IPS-15b (cell line): ENCODE data around the gene SLC35B1.
A peak's percentile ranks its signal among the peaks of the same experiment; 100 is the strongest.

ENCODE experiments used
- H3K27me3 ChIP-seq: one replicate; pipeline ENCODE4 v1.6.1; 2013; ENCODE audit warnings: low read length; ENCODE audit not compliant: control insufficient read depth, insufficient read depth
- H3K36me3 ChIP-seq: one replicate; pipeline ENCODE4 v1.6.1; 2013; ENCODE audit warnings: low read length; ENCODE audit not compliant: control insufficient read depth, insufficient read depth
- H3K4me1 ChIP-seq: one replicate; pipeline ENCODE4 v1.6.1; 2013; ENCODE audit warnings: mild to moderate bottlenecking, low read length; ENCODE audit not compliant: control insufficient read depth, insufficient read depth
- H3K4me3 ChIP-seq: one replicate; pipeline ENCODE4 v1.5.1; 2013; ENCODE audit warnings: low read depth, low read length
- H3K9ac ChIP-seq: one replicate; pipeline ENCODE4 v1.6.1; 2013; ENCODE audit warnings: low read depth, mild to moderate bottlenecking, low read length
- H3K9me3 ChIP-seq: one replicate; pipeline ENCODE4 v1.6.1; 2013; ENCODE audit warnings: mild to moderate bottlenecking, low read length; ENCODE audit not compliant: control insufficient read depth, insufficient read depth

Gene SLC35B1

GRCh38 chr17:49708515-49709183 is 885 bp upstream of the SLC35B1 start:
- no peaks in the 10 kb centered on the region for H3K27me3 ChIP-seq
- H3K4me1 ChIP-seq: peaks cover 5% of the 10 kb centered on the region
- peaks cover 24% of the 10 kb centered on the region for H3K36me3 ChIP-seq
- no peaks in the 10 kb centered on the region for H3K9me3 ChIP-seq
- no peak overlapping the region for H3K4me3 ChIP-seq
- H3K9ac ChIP-seq: peak overlapping the region; percentile 4

DNA sequence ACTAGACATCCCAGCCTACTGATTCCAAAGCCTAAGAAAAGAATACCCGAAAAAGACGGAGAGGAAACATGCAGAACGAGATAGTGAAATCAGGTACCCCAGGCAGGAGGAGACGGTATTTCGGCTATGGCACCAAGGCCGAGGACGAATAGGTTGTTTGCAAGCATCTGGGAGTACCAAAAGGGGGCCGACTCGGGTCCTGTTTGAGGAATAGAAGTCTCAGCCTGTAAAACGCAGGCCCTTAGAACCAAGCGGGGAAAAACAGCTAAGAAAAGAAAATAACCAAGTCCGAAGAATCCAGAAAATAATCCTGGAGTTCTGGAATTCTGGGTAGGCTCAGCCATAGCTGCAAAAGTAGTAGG is 537 bp downstream of the SLC35B1 start:
- Histone ChIP-seq H3K36me3 (peaks cover 34% of the 10 kb centered on the region), H3K27me3 (no peaks in the 10 kb centered on the region), H3K9ac (peak overlapping the region; percentile 99), H3K4me3 (peak overlapping the region; percentile 88), H3K4me1 (peaks cover 5% of the 10 kb centered on the region), H3K9me3 (no peaks in the 10 kb centered on the region)

DNA sequence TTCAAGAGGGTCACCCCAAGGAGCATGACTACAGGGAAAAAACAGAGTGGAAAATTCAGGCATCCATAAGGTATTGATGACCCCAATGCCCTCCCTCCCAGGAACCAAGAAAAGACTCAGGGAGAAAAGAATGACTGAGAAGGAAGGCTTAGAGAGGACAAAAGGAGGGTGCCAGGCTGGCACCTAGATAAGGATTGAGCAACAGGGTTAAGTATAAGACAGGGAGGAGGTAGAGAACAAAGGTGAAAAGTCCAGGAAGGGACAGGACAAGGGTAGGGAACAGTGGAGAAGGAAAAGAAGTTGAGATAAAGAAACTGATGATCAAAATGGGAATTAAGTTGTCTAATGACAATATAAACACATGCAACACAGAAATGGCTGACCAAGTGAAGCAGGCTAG is 2.5 kb downstream of the SLC35B1 start:
- no peaks in the 10 kb centered on the region for H3K9me3 ChIP-seq
- H3K27me3 ChIP-seq: no peaks in the 10 kb centered on the region
- peaks cover 34% of the 10 kb centered on the region for H3K36me3 ChIP-seq
- H3K9ac ChIP-seq: no peak overlapping the region
- peaks cover 5% of the 10 kb centered on the region for H3K4me1 ChIP-seq
- H3K4me3 ChIP-seq: no peak overlapping the region

DNA sequence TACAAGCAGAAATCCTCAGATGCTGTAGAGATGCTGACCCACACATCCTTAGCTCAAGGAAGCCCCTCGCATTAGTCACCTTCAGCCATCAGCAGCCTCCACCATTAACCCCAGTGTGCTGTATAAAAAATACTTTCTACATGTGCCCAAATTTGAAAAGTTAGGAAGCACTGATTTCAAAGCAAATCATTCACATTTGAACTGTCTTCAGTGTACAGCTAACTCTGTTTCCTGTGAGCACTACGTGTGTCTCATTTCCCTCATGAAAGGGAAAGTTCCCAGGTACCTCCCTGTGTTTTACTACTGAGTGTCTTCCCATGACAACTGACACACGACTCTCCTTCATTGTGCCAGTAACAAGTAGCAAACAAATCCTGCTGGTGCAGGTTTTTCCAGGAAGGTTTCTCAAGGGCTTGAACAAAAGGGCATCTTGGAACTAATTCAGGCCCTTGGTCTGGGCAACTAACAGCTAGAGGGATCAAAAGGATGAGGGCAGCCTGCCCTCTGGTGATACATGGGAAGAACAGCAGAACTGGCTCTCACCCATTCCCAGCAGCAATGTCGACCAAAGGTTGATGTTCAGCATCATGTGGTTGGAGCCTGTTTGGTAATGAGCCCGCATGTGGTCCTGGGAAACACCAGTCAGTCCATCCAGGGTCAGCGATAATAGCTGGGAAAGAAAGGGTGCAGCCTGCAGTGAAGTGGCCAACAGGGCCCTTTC is 4.0 kb downstream of the SLC35B1 start:
- peaks cover 5% of the 10 kb centered on the region for H3K4me1 ChIP-seq
- no peaks in the 10 kb centered on the region for H3K9me3 ChIP-seq
- no peaks in the 10 kb centered on the region for H3K27me3 ChIP-seq
- H3K36me3 ChIP-seq: peaks cover 34% of the 10 kb centered on the region
- H3K4me3 ChIP-seq: no peak overlapping the region
- no peak overlapping the region for H3K9ac ChIP-seq

- no peaks in the 10 kb centered on the region for H3K4me1 ChIP-seq
- H3K9me3 ChIP-seq: no peaks in the 10 kb centered on the region
- H3K4me3 ChIP-seq: no peak overlapping the region
- peaks cover 34% of the 10 kb centered on the region for H3K36me3 ChIP-seq
- H3K9ac ChIP-seq: no peak overlapping the region
- no peaks in the 10 kb centered on the region for H3K27me3 ChIP-seq
These were observed 6.8 kb downstream of the SLC35B1 start for GRCh38 chr17:49700960-49701359.

- no peaks in the 10 kb centered on the region for H3K4me1 ChIP-seq
- peaks cover 27% of the 10 kb centered on the region for H3K36me3 ChIP-seq
- H3K9me3 ChIP-seq: no peaks in the 10 kb centered on the region
- H3K4me3 ChIP-seq: no peak overlapping the region
- H3K9ac ChIP-seq: no peak overlapping the region
- H3K27me3 ChIP-seq: no peaks in the 10 kb centered on the region
These were observed 7.7 kb downstream of the SLC35B1 start for GRCh38 chr17:49699966-49700575.

GRCh38 chr17:49698005-49698404 is 9.8 kb downstream of the SLC35B1 start:
- Histone ChIP-seq H3K36me3 (peaks cover 9% of the 10 kb centered on the region), H3K27me3 (peaks cover 2% of the 10 kb centered on the region), H3K4me3 (no peak overlapping the region), H3K9me3 (no peaks in the 10 kb centered on the region), H3K4me1 (no peaks in the 10 kb centered on the region), H3K9ac (no peak overlapping the region)

DNA sequence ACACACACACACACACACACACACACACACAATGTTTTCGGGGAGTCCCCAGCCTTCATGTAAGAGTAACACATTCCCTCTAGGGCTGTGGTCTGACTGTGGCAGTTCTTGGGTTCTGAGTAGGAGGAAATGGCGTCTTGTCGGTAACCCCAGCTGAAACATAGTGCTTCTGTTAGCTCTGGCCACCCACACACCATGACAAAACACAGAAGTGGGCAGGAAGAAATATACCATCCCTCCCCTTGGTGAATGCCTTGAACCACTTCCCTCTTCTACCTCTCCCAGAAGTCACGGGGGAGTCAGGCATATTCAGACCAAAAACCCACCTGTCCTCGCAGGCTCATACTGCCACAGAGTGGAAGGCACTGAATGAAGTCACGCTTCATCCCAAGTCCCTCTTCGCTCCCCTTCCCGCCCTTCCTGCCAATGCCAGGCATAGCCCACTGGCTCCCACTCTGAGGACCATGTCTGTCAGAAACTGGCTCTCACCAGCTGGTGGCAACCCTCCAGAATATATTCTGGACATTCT is 11.5 kb downstream of the SLC35B1 start:
- Histone ChIP-seq H3K9ac (no peak overlapping the region), H3K4me1 (no peaks in the 10 kb centered on the region), H3K9me3 (no peaks in the 10 kb centered on the region), H3K4me3 (no peak overlapping the region), H3K36me3 (no peaks in the 10 kb centered on the region), H3K27me3 (peaks cover 2% of the 10 kb centered on the region)

DNA sequence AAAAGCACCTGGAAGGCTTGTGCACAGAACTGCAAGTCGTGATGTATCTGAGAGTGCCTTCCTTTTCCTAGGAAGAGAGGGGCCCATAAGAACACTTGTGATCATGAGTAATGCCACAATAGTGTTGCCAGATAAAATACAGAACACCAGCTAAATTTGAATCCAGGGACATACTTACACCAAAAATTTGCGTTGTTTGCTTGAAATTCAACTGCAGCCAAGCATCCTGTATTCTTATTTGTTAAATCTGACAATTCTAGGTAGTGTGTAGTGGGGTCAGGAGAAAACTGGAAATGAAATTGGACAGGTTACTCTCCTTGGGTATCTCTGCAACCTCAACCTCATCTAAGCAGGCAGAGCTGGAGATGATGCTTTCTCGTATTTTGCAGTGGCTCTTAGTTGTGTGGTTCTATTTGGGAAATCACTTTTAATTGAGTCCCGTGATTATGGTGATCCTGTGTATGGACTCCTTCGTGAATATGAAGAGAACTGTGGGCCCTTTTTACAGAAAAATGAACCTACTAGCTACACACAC is 12.0 kb downstream of the SLC35B1 start:
- Histone ChIP-seq H3K36me3 (no peaks in the 10 kb centered on the region), H3K4me1 (no peaks in the 10 kb centered on the region), H3K27me3 (peaks cover 2% of the 10 kb centered on the region), H3K9ac (no peak overlapping the region), H3K4me3 (no peak overlapping the region), H3K9me3 (no peaks in the 10 kb centered on the region)

GRCh38 chr17:49694847-49695697 is 12.7 kb downstream of the SLC35B1 start:
- H3K9me3 ChIP-seq: no peaks in the 10 kb centered on the region
- H3K27me3 ChIP-seq: peaks cover 2% of the 10 kb centered on the region
- no peaks in the 10 kb centered on the region for H3K36me3 ChIP-seq
- peak overlapping the region; percentile 53 for H3K4me3 ChIP-seq
- no peaks in the 10 kb centered on the region for H3K4me1 ChIP-seq
- H3K9ac ChIP-seq: peak overlapping the region; percentile 66

DNA sequence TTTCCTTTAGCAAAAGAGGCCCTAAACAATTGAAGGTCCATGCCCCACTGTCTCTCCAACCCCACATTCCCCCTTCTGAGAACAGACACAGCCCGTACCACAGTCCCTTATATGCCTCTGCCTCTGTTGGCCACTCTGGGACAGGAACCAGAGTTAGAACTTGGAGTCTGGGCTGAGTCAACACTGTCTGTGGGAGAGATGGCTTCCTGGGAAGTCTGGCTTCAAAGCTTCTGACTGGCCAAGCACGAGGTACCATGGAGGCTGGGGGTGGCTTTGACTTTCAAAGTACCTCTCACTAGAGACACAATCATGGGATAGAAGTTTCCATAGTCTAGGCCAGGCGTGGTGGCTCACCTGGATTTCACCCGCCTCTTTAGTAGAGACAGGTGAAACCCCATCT is 15.0 kb downstream of the SLC35B1 start:
- no peaks in the 10 kb centered on the region for H3K36me3 ChIP-seq
- H3K9me3 ChIP-seq: no peaks in the 10 kb centered on the region
- no peak overlapping the region for H3K9ac ChIP-seq
- H3K4me1 ChIP-seq: no peaks in the 10 kb centered on the region
- peaks cover 2% of the 10 kb centered on the region for H3K27me3 ChIP-seq
- no peak overlapping the region for H3K4me3 ChIP-seq
